Natural killer cell treated with Interleukin-12 subunit alpha and Interleukin-12 subunit beta and Interleukin-15 and Interleukin-18, amount 100 ng/mL, for 72 hours (primary cell): Measurements from ENCODE around the gene PSMD13. TPM values are rescaled to one million over a fixed set of nuclear protein-coding genes. Genes with fewer than 3 reads are reported as not detected.
"Not testable (repeated sequence)": the region's sequence is repeated elsewhere in the genome, so short reads cannot be mapped to it uniquely, and the experiment has no call there.

Experiments
- ATAC-seq, 2 donors: fragments of 150-1000 bp; cut with Tn5 transposase in 1 of 2; sonication (Bioruptor Pico), chemical (Tn5 transposase) in 1 of 2; 2 replicates each; pipeline ENCODE4 v1.10.0; 2021
- DNase-seq: peaks from one replicate; pipeline ENCODE4 v3.0.0; 2022; ENCODE audit warnings: low spot score
- H3K27ac Mint-ChIP-seq, 2 donors: 1 replicate in 1 of 2; 2 replicates in 1 of 2; pipeline ENCODE4 v1.8.0; 2022; ENCODE audit warnings: mixed read lengths in 2 of 2, mild to moderate bottlenecking in 1 of 2, moderate library complexity in 1 of 2
- H3K27me3 Mint-ChIP-seq, 2 donors: 1 replicate in 1 of 2; 2 replicates in 1 of 2; pipeline ENCODE4 v1.8.0; 2022; ENCODE audit warnings: mixed read lengths in 2 of 2
- H3K36me3 Mint-ChIP-seq: one replicate; pipeline ENCODE4 v1.8.0; 2022; ENCODE audit warnings: mixed read lengths
- H3K4me1 Mint-ChIP-seq, 2 donors: 1 replicate in 1 of 2; 2 replicates in 1 of 2; pipeline ENCODE4 v1.8.0; 2022; ENCODE audit warnings: low read depth in 2 of 2, mixed read lengths in 2 of 2, mild to moderate bottlenecking in 1 of 2
- H3K4me3 Mint-ChIP-seq: one replicate; pipeline ENCODE4 v1.8.0; 2022; ENCODE audit warnings: mixed read lengths
- H3K9me3 Mint-ChIP-seq: 2 replicates; pipeline ENCODE4 v1.8.0; 2022; ENCODE audit warnings: mixed read lengths
- total RNA-seq, 2 donors: library from RNA; stranded (reverse); gene quantifications; one replicate each; pipeline ENCODE4 v1.2.3, GENCODE V29; 2022

Gene PSMD13
- total RNA-seq, 2 donors from 2014 or later = 204 to 263 TPM

DNA sequence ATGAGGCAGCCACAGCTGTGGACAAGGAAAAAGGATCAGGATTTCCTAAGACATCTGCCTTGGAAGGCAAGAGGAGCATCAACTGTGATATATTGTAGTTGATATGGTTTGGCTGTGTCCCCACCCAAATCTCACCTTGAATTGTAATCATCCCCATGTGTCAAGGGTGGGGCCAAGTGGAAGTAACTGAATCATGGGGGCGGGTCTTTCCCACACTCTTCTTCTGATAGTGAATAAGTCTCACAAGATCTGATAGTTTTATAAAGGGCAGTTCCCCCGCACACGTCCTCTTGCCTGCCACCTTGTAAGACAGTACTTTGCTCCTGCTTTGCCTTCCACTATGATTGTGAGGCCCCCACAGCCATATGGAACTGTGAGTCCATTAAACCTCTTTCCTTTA is 19.1 kb upstream of the PSMD13 start:
- Mint-ChIP-seq H3K27me3 (no peaks in the 10 kb centered on the region), H3K9me3 (no peaks in the 10 kb centered on the region), H3K4me3 (no peak overlapping the region), H3K36me3 (peaks cover 4% of the 10 kb centered on the region), H3K4me1 (peaks cover 4 to 8% of the 10 kb centered on the region in 2 donors), H3K27ac (peak overlapping the region in 1 of 2 donors; percentile 40)
- ATAC-seq (no peak), DNase-seq (no peak)

DNA sequence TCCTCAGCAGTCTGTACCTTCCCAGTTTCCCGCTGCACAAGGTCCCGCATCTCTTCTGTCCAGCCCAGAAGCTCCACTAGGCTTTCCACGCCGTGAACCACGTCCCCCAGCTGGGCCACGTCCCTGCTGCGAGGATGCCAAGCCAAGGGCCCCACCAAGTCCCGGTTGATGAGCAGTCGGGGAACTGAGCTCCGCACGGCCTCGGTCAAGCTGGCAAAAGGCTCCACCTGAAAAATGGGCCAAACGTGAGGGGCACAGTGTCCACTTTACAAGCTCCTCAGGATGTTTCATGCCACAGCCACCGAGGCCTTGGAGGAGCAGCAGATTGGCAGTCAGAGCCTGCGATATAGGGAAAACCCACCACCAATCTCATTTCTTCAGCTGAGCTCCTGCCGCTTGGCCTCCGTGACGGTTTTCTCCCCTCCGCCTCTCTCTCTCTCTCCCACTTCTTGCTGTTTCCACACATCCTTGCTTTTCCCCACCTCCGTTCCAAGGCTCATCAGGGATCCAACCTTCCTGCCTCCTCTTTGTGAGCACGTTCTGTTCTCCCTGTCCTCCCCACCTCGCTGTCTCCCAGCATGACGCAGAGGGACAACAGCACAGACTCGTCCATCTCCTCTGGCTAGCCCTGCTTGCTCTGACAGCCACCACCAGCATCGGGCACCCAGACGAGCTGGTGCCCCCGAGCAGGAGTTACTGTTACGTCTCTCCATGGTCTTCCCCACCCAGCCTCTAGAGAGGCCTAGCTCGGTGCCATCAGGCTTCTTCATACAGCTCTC is 17.8 kb upstream of the PSMD13 start:
- H3K4me3 Mint-ChIP-seq = no peak overlapping the region
- H3K4me1 Mint-ChIP-seq = peaks cover 4 to 7% of the 10 kb centered on the region in 2 donors
- DNase-seq = no peak
- H3K36me3 Mint-ChIP-seq = peaks cover 4% of the 10 kb centered on the region
- no peaks in the 10 kb centered on the region for H3K9me3 Mint-ChIP-seq
- H3K27ac Mint-ChIP-seq = no peak overlapping the region
- peak in 1 of 2 donors; percentile 30 for ATAC-seq
- H3K27me3 Mint-ChIP-seq = no peaks in the 10 kb centered on the region

DNA sequence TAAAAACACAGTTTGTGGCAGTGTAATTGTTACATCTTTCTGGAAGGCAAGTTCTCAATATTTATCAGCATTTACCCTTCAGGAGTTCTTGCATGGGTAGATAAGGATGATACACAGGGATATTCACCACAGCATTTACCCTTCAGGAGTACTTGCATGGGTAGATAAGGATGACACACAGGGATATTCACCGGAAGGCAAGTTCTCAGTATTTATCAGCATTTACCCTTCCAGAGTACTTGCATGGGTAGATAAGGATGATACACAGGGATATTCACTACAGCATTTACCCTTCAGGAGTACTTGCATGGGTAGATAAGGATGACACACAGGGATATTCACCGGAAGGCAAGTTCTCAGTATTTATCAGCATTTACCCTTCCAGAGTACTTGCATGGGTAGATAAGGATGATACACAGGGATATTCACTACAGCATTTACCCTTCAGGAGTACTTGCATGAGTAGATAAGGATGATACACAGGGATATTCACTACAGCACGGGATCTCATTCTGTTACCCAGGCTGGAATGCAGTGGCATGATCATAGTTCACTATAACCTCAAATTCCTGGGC is 16.0 kb upstream of the PSMD13 start:
- H3K27me3 Mint-ChIP-seq, H3K27ac Mint-ChIP-seq, H3K4me3 Mint-ChIP-seq, H3K36me3 Mint-ChIP-seq, ATAC-seq, DNase-seq, H3K9me3 Mint-ChIP-seq: not testable (repeated sequence)
- peaks cover 4 to 10% of the 10 kb centered on the region in 2 donors for H3K4me1 Mint-ChIP-seq

DNA sequence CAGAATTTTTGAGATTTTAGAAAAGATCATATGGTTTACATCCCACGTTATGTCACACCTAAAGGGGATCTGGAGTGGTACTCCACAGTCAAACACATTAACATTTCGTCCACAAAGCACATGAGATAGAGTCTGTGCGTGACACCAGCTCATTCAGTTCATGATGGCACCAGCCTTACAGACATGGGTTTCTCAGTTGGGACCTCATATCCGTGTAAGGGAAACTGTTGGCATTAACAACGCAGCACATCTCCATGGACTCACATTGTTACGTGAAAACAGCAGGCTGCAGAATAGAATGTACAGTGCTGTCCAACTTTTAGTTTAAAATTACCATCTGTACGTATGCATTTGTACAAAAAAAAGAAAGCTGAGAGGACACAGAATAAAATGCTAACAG is 15.2 kb upstream of the PSMD13 start:
- no peaks in the 10 kb centered on the region for H3K9me3 Mint-ChIP-seq
- no peak for DNase-seq
- ATAC-seq = no peak
- H3K27ac Mint-ChIP-seq = no peak overlapping the region
- H3K4me1 Mint-ChIP-seq = peaks cover 4 to 10% of the 10 kb centered on the region in 2 donors
- no peaks in the 10 kb centered on the region for H3K27me3 Mint-ChIP-seq
- no peak overlapping the region for H3K4me3 Mint-ChIP-seq
- peaks cover 4% of the 10 kb centered on the region for H3K36me3 Mint-ChIP-seq

DNA sequence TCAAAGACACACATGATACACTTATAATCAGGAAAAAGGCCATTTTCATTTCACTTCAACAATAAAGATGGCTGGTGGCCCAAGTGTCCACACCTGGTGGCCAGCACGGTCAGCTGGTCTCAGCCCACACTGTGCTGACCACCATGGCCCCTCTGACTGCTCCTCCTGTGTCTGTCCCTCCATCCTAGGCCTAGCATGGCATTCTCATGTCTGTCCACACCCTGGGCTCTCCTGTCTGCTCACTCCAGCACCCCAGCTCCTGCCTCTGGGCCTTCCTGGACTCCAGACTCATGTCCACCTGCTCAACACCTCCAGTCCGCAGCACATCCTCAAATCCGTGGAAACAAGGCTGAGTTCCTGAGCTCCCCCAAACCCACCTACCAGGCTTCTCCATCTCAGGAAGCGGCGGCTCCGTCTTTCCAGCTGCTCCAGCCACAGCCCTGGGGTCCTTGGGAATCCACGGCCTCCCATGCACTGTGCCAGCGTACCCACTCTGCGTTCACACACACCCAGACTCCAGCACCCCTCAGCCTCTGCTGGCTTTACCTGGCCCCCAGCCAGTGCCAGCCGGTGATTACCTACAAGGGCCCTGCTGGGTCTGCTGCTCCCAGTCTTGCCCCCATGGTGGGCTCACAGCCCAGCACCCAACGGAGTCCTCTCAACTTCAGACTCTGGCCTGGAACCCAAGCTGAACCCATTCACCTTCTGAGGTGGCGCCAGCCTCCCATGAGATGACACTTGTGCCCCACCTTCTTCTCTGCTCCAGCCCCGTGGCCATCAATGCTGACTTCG is 14.6 kb upstream of the PSMD13 start:
- no peak for DNase-seq
- Mint-ChIP-seq H3K36me3 (peaks cover 4% of the 10 kb centered on the region), H3K27me3 (no peaks in the 10 kb centered on the region), H3K9me3 (no peaks in the 10 kb centered on the region), H3K27ac (no peak overlapping the region), H3K4me3 (no peak overlapping the region), H3K4me1 (peaks cover 4 to 10% of the 10 kb centered on the region in 2 donors)
- no peak for ATAC-seq

DNA sequence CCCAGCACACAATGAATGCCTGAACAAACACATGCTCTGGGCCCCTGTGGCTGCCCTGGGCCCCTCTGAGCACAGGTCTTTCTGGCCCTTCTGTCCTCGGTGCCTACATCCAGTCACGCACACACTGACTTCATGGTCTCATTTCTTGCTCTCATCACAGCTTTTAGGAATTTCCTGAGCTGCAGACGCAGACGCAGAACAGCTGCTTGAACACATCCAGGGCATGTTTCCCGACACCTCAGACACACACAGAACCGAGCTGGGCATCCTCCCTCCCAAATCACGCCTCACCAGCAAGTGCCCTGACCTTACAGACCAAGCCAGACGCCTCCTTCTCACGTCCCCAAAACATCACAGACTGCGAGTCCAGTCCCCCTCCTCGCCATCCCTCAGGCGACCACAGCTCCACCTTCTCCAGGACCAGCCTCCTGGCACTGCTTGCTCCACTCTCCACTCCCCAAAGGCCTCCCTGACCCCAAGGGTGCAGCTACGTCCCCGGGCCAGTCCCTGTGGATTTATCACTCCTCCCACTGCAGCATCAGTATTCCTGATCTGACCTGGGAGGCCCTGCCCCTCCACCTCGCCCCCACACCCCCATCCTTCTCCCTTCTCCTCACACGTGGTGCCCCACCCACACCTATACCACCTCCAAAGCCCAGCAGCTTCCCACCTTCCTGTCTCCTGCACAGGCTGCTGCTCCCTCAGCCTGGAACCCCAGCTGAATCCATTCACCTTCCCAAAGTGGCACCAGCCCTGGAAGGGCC is 13.6 kb upstream of the PSMD13 start:
- Mint-ChIP-seq H3K9me3 (no peaks in the 10 kb centered on the region), H3K27ac (peak overlapping the region in 1 of 2 donors; percentile 57), H3K4me1 (peaks cover under 1 to 6% of the 10 kb centered on the region in 2 donors), H3K36me3 (no peaks in the 10 kb centered on the region), H3K4me3 (no peak overlapping the region), H3K27me3 (no peaks in the 10 kb centered on the region)
- ATAC-seq (no peak), DNase-seq (no peak)

GRCh38 chr11:223884-224283 is 12.9 kb upstream of the PSMD13 start:
- H3K27me3 Mint-ChIP-seq = no peaks in the 10 kb centered on the region
- no peaks in the 10 kb centered on the region for H3K36me3 Mint-ChIP-seq
- H3K4me1 Mint-ChIP-seq = peaks cover 0 to 6% of the 10 kb centered on the region in 2 donors
- H3K9me3 Mint-ChIP-seq = no peaks in the 10 kb centered on the region
- H3K4me3 Mint-ChIP-seq = no peak overlapping the region
- no peak overlapping the region for H3K27ac Mint-ChIP-seq
- no peak for ATAC-seq
- no peak for DNase-seq

DNA sequence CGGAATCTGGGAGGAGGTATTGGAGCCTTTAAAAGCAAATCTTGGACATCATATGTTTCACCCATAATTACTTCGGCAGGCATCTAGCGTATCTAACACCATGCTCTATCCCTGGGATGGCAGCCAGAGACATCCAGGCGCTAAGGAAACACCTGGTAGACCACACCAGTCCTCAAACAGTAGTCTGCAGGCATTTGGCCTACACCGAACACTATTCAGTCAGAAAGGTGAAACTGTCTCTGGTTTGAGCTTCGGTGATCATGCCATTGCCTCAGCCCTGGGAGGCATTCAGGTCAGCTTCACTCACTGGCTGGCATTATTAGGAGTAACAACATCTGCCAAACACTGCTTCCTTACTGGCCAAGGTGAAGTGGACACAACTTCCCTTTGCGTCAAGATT is 12.4 kb upstream of the PSMD13 start:
- H3K27ac Mint-ChIP-seq = no peak overlapping the region
- no peaks in the 10 kb centered on the region for H3K9me3 Mint-ChIP-seq
- peaks cover 0 to 6% of the 10 kb centered on the region in 2 donors for H3K4me1 Mint-ChIP-seq
- H3K4me3 Mint-ChIP-seq = no peak overlapping the region
- ATAC-seq = no peak
- H3K27me3 Mint-ChIP-seq = no peaks in the 10 kb centered on the region
- no peak for DNase-seq
- no peaks in the 10 kb centered on the region for H3K36me3 Mint-ChIP-seq

GRCh38 chr11:225734-226453 is 10.9 kb upstream of the PSMD13 start:
- peak overlapping the region in 1 of 2 donors; percentile 65 for H3K27ac Mint-ChIP-seq
- H3K9me3 Mint-ChIP-seq = no peaks in the 10 kb centered on the region
- peaks cover 0 to 6% of the 10 kb centered on the region in 2 donors for H3K4me1 Mint-ChIP-seq
- no peak for DNase-seq
- H3K27me3 Mint-ChIP-seq = no peaks in the 10 kb centered on the region
- H3K4me3 Mint-ChIP-seq = no peak overlapping the region
- no peaks in the 10 kb centered on the region for H3K36me3 Mint-ChIP-seq
- ATAC-seq = no peak

DNA sequence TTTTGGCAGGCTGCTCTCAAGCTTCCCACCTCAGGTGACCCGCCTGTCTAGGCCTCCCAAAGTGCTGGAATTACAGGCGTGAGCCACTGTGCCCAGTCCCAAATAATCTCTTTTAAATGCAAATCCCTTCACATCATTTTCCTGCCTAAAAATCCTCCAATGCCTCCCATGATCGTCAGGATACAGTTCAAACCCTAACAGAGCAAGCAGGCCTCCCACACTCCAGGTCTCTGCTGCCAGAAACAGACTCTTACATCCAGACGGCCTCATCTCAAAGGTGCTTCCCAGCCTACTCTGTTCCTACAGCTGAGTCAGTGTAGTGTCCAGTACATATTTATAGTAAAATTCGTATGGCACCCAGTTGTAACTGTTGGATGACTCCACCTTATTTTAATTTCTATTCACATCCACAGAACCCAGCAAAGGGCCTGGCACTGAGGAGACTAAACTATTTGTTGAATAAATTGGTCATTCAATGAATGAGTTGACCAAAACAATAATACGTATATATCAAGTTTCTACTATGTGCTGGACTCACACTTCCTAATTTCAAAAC is 8.9 kb upstream of the PSMD13 start:
- H3K9me3 Mint-ChIP-seq = no peaks in the 10 kb centered on the region

GRCh38 chr11:230431-230830 is 6.3 kb upstream of the PSMD13 start:
- Mint-ChIP-seq H3K4me1 (peaks cover 2 to 7% of the 10 kb centered on the region in 2 donors), H3K27ac (no peak overlapping the region), H3K36me3 (no peaks in the 10 kb centered on the region), H3K9me3 (no peaks in the 10 kb centered on the region), H3K4me3 (no peak overlapping the region), H3K27me3 (no peaks in the 10 kb centered on the region)
- no peak for DNase-seq
- no peak for ATAC-seq

More for the DNA sequence above, 8.9 kb upstream of the PSMD13 start:
- no peak for ATAC-seq
- Mint-ChIP-seq H3K27ac (no peak overlapping the region), H3K4me1 (peaks cover 0 to 3% of the 10 kb centered on the region in 2 donors), H3K27me3 (no peaks in the 10 kb centered on the region), H3K36me3 (no peaks in the 10 kb centered on the region), H3K4me3 (no peak overlapping the region)
- no peak for DNase-seq

- ATAC-seq = no peak
- Mint-ChIP-seq H3K4me3 (no peak overlapping the region), H3K4me1 (peaks cover 10 to 11% of the 10 kb centered on the region in 2 donors), H3K27ac (peak overlapping the region in 1 of 2 donors; percentile 25), H3K36me3 (no peaks in the 10 kb centered on the region), H3K9me3 (no peaks in the 10 kb centered on the region), H3K27me3 (no peaks in the 10 kb centered on the region)
- DNase-seq = no peak
Measured at GRCh38 chr11:232783-233565, 3.8 kb upstream of the PSMD13 start.
